Karpas-422 (cell line): ENCODE data around the gene SERINC2. TPM values are rescaled to one million over a fixed set of nuclear protein-coding genes. Genes with fewer than 3 reads are reported as not detected.

ENCODE experiments used
- DNase-seq: peaks from one replicate; pipeline ENCODE4 v3.0.0-alpha.2; 2015
- H2AFZ ChIP-seq: fragments of 200-600 bp; sonication (generic); 2 replicates; pipeline ENCODE4 v1.6.1; 2014; ENCODE audit warnings: antibody characterized with exemption, low read length, mixed read lengths
- H3K27ac ChIP-seq: fragments of 200-600 bp; sonication (generic); 2 replicates; pipeline ENCODE4 v1.5.1; 2014; ENCODE audit warnings: mild to moderate bottlenecking, low read length, moderate library complexity
- H3K27me3 ChIP-seq: fragments of 200-600 bp; sonication (generic); 2 replicates; pipeline ENCODE4 v1.6.1; 2014; ENCODE audit warnings: low read length, mixed read lengths
- H3K36me3 ChIP-seq: fragments of 200-600 bp; sonication (generic); 2 replicates; pipeline ENCODE4 v1.6.1; 2014; ENCODE audit warnings: low read length, mixed read lengths; ENCODE audit not compliant: insufficient read depth
- H3K4me1 ChIP-seq: fragments of 200-600 bp; sonication (generic); 2 replicates; pipeline ENCODE4 v1.6.1; 2014; ENCODE audit warnings: mild to moderate bottlenecking, low read length, mixed read lengths
- H3K4me2 ChIP-seq: fragments of 200-600 bp; sonication (generic); 2 replicates; pipeline ENCODE4 v1.6.1; 2014; ENCODE audit warnings: low read length, low read depth, mild to moderate bottlenecking; ENCODE audit not compliant: poor library complexity, severe bottlenecking
- H3K4me3 ChIP-seq: fragments of 200-600 bp; sonication (generic); 2 replicates; pipeline ENCODE4 v1.5.1; 2014; ENCODE audit warnings: mild to moderate bottlenecking, antibody characterized with exemption, low read length, mixed read lengths
- H3K79me2 ChIP-seq: fragments of 200-600 bp; sonication (generic); 2 replicates; pipeline ENCODE4 v1.6.1; 2014; ENCODE audit warnings: mild to moderate bottlenecking, low read length, mixed read lengths
- H3K9ac ChIP-seq: fragments of 200-600 bp; sonication (generic); 2 replicates; pipeline ENCODE4 v1.6.0; 2014; ENCODE audit warnings: low read length
- H3K9me2 ChIP-seq: fragments of 200-600 bp; sonication (generic), shearing (Covaris generic); replicated peaks from 2 replicates; pipeline ENCODE4 v1.6.0; 2014; ENCODE audit warnings: mild to moderate bottlenecking, low read length, moderate library complexity; ENCODE audit not compliant: insufficient read depth
- H3K9me3 ChIP-seq: fragments of 300-700, 200-600 bp; sonication (generic); 2 replicates; pipeline ENCODE4 v1.6.1; 2014; ENCODE audit warnings: low read length, mixed read lengths
- H4K20me1 ChIP-seq: fragments of 200-600 bp; sonication (generic); 2 replicates; pipeline ENCODE4 v1.6.1; 2014; ENCODE audit warnings: mild to moderate bottlenecking, antibody characterized with exemption, low read length, low read depth; ENCODE audit not compliant: insufficient read depth
- total RNA-seq: library from RNA; depleted of rRNA; stranded (reverse); fragments of >200 nt; shearing (Covaris generic); gene quantifications from 2 replicates; pipeline ENCODE4 v1.2.3, GENCODE V29; 2014; ENCODE audit warnings: low replicate concordance

The SERINC2 gene
- total RNA-seq, 1 experiment from 2014 or later = 2.7 TPM

GRCh38 chr1:31437433-31438037 is 24.5 kb downstream of the SERINC2 start:
- Histone ChIP-seq H3K9me2 (no peaks in the 10 kb centered on the region), H3K4me2 (no peak overlapping the region), H3K27ac (no peak overlapping the region), H3K4me3 (no peak overlapping the region), H3K4me1 (peaks cover 29% of the 10 kb centered on the region), H4K20me1 (no peaks in the 10 kb centered on the region), H2AFZ (no peak overlapping the region), H3K27me3 (no peaks in the 10 kb centered on the region), H3K79me2 (no peaks in the 10 kb centered on the region), H3K36me3 (no peaks in the 10 kb centered on the region), H3K9ac (no peak overlapping the region), H3K9me3 (no peaks in the 10 kb centered on the region)
- DNase-seq = no peak

GRCh38 chr1:31439276-31439675 is 26.3 kb downstream of the SERINC2 start:
- peaks cover 29% of the 10 kb centered on the region for H3K4me1 ChIP-seq
- peak overlapping the region; percentile 54 for H3K27ac ChIP-seq
- peak overlapping the region; percentile 7 for H3K4me2 ChIP-seq
- H3K36me3 ChIP-seq = no peaks in the 10 kb centered on the region
- H3K4me3 ChIP-seq = no peak overlapping the region
- no peaks in the 10 kb centered on the region for H4K20me1 ChIP-seq
- DNase-seq = no peak
- no peak overlapping the region for H2AFZ ChIP-seq
- H3K9me2 ChIP-seq = no peaks in the 10 kb centered on the region
- peaks cover 4% of the 10 kb centered on the region; the same call in 1 of the 2 replicates for H3K9me3 ChIP-seq
- H3K79me2 ChIP-seq = no peaks in the 10 kb centered on the region
- H3K9ac ChIP-seq = no peak overlapping the region
- H3K27me3 ChIP-seq = 0 out of 2 replicates have a peak, but pooled peaks cover 3% of the 10 kb centered on the region

GRCh38 chr1:31441073-31441472 is 28.1 kb downstream of the SERINC2 start:
- Histone ChIP-seq H3K36me3 (no peaks in the 10 kb centered on the region), H3K4me3 (no peak overlapping the region), H3K9me2 (no peaks in the 10 kb centered on the region), H3K9ac (no peak overlapping the region), H3K27ac (no peak overlapping the region), H3K9me3 (peaks cover 4% of the 10 kb centered on the region; the same call in 1 of the 2 replicates), H3K79me2 (no peaks in the 10 kb centered on the region), H2AFZ (no peak overlapping the region), H3K4me2 (peak overlapping the region; percentile 1), H3K4me1 (peaks cover 29% of the 10 kb centered on the region), H3K27me3 (0 out of 2 replicates have a peak, but pooled peaks cover 3% of the 10 kb centered on the region), H4K20me1 (no peaks in the 10 kb centered on the region)
- DNase-seq = no peak

GRCh38 chr1:31441558-31441957 is 28.5 kb downstream of the SERINC2 start:
- Histone ChIP-seq H3K4me2 (peak overlapping the region; percentile 1), H3K27ac (no peak overlapping the region), H3K4me1 (peaks cover 29% of the 10 kb centered on the region), H4K20me1 (no peaks in the 10 kb centered on the region), H3K9ac (no peak overlapping the region), H3K79me2 (no peaks in the 10 kb centered on the region), H2AFZ (no peak overlapping the region), H3K36me3 (no peaks in the 10 kb centered on the region), H3K27me3 (0 out of 2 replicates have a peak, but pooled peaks cover 3% of the 10 kb centered on the region), H3K9me2 (no peaks in the 10 kb centered on the region), H3K4me3 (no peak overlapping the region), H3K9me3 (peaks cover 4% of the 10 kb centered on the region; the same call in 1 of the 2 replicates)
- peak; percentile 60 for DNase-seq

- Histone ChIP-seq H3K79me2 (no peaks in the 10 kb centered on the region), H3K9me2 (no peaks in the 10 kb centered on the region), H3K4me1 (peaks cover 29% of the 10 kb centered on the region), H3K27ac (no peak overlapping the region), H3K9me3 (peaks cover 4% of the 10 kb centered on the region; the same call in 1 of the 2 replicates), H3K36me3 (no peaks in the 10 kb centered on the region), H3K4me2 (no peak overlapping the region), H3K27me3 (0 out of 2 replicates have a peak, but pooled peaks cover 3% of the 10 kb centered on the region), H3K9ac (no peak overlapping the region), H3K4me3 (no peak overlapping the region), H2AFZ (no peak overlapping the region), H4K20me1 (no peaks in the 10 kb centered on the region)
- DNase-seq = no peak
These were observed 29.1 kb downstream of the SERINC2 start for GRCh38 chr1:31441970-31442647.

GRCh38 chr1:31442648-31442994 is 29.6 kb downstream of the SERINC2 start:
- H3K9ac ChIP-seq = no peak overlapping the region
- H2AFZ ChIP-seq = no peak overlapping the region

GRCh38 chr1:31443673-31444072 is 30.7 kb downstream of the SERINC2 start:
- Histone ChIP-seq H3K4me2 (no peak overlapping the region), H3K4me3 (no peak overlapping the region), H3K9ac (no peak overlapping the region), H3K79me2 (no peaks in the 10 kb centered on the region), H3K27me3 (0 out of 2 replicates have a peak, but pooled peaks cover 3% of the 10 kb centered on the region), H3K9me3 (peaks cover 4% of the 10 kb centered on the region; the same call in 1 of the 2 replicates), H4K20me1 (no peaks in the 10 kb centered on the region), H3K9me2 (no peaks in the 10 kb centered on the region), H2AFZ (no peak overlapping the region), H3K4me1 (peaks cover 29% of the 10 kb centered on the region), H3K27ac (no peak overlapping the region), H3K36me3 (no peaks in the 10 kb centered on the region)
- DNase-seq = no peak

More at GRCh38 chr1:31442648-31442994, 29.6 kb downstream of the SERINC2 start:
- peaks cover 29% of the 10 kb centered on the region for H3K4me1 ChIP-seq
- H3K36me3 ChIP-seq = no peaks in the 10 kb centered on the region
- H3K4me2 ChIP-seq = no peak overlapping the region
- H3K4me3 ChIP-seq = no peak overlapping the region
- no peaks in the 10 kb centered on the region for H3K79me2 ChIP-seq
- no peaks in the 10 kb centered on the region for H4K20me1 ChIP-seq
- H3K9me3 ChIP-seq = peaks cover 4% of the 10 kb centered on the region; the same call in 1 of the 2 replicates
- H3K9me2 ChIP-seq = no peaks in the 10 kb centered on the region
- H3K27me3 ChIP-seq = 0 out of 2 replicates have a peak, but pooled peaks cover 3% of the 10 kb centered on the region
- H3K27ac ChIP-seq = no peak overlapping the region
- DNase-seq = no peak

- Histone ChIP-seq H3K4me2 (no peak overlapping the region), H3K9ac (no peak overlapping the region), H3K27ac (no peak overlapping the region)
These were observed 31.9 kb downstream of the SERINC2 start for GRCh38 chr1:31444725-31445448.

More at GRCh38 chr1:31444725-31445448, 31.9 kb downstream of the SERINC2 start:
- no peak overlapping the region for H3K4me3 ChIP-seq
- DNase-seq = no peak
- no peaks in the 10 kb centered on the region for H3K36me3 ChIP-seq
- no peaks in the 10 kb centered on the region for H3K79me2 ChIP-seq
- peaks cover 4% of the 10 kb centered on the region; the same call in 1 of the 2 replicates for H3K9me3 ChIP-seq
- no peaks in the 10 kb centered on the region for H4K20me1 ChIP-seq
- no peak overlapping the region for H2AFZ ChIP-seq
- H3K4me1 ChIP-seq = peaks cover 20% of the 10 kb centered on the region
- no peaks in the 10 kb centered on the region for H3K9me2 ChIP-seq
- 0 out of 2 replicates have a peak, but pooled peaks cover 3% of the 10 kb centered on the region for H3K27me3 ChIP-seq
